Measurements from ENCODE around the gene CNIH3.
"Not testable (repeated sequence)": the region's sequence is repeated elsewhere in the genome, so short reads cannot be mapped to it uniquely, and the experiment has no call there.

Gene CNIH3

DNA sequence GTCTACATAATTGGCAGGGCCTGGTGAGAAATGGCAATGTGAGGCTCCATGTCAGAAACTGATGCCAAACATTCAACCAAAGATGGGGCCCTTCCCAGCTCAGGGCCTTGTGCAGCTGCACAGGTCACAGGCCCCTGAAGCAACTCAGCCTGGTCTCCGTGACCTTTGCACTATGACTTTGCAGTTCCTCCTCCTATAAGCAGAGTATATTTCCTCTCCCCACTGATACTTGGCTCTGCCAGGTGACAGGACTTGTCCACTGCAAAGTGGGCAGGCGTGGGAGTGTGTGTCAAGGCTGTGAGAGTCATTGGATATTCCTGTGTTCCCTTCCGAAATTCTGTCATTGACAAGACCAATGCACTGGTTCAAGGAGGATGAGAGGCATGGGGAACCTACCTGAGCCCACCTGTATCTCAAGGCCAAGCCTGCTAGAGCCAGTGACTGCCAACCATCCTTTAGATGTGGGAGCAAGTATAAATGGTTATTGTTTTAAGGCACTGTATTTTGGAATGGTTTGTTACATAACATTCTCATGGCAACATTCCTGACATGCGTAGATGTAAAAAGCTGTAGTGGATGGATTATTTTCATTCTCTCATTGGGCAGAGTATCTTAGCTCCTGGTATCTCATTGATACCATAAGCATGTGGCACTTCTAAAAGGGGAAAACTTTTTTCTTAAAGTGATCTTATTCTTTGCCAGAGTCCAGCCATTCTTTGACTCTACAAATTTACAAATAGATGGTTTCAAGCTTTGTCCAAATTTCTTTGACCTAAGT is 75.2 kb downstream of the CNIH3 start:
- DNase-seq: no peak

DNA sequence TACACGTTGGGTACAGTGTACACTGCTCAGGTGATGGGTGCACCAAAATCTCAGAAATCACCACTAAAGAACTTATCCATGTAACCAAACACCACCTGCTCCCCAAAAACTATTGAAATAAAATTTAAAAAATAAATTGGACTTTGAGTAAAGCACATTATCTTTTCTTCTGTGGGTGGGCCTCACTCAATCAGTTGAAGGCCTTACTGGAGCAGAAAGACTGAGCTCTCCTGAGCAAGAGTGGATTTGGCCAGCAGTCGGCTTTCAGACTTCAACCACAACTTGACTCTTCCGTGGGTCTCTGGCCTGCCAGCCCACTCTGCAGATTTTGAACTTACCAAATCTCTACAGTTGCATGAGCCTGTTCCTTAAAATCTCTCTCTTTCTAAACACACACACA is 78.9 kb downstream of the CNIH3 start:
- DNase-seq: no peak

DNA sequence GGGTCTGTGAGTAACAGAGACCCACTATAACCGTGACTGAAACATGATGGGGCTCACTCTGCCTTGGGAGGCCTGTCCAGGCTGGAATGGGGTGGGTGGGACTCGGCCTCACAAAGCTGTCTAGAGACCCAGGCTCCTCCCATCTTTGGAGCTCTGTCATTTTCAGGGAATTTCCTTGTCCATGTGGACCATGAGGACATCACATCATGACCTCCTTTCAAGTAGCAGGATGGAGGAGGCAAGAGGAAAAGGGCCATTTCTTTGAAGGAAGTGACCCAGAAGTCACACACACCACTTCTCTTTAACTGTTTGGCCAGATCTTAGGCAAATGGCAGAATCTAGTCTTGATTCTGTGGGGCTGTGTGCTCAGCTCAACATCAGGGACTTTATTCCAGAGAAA is 79.9 kb downstream of the CNIH3 start:
- no peak for DNase-seq

DNA sequence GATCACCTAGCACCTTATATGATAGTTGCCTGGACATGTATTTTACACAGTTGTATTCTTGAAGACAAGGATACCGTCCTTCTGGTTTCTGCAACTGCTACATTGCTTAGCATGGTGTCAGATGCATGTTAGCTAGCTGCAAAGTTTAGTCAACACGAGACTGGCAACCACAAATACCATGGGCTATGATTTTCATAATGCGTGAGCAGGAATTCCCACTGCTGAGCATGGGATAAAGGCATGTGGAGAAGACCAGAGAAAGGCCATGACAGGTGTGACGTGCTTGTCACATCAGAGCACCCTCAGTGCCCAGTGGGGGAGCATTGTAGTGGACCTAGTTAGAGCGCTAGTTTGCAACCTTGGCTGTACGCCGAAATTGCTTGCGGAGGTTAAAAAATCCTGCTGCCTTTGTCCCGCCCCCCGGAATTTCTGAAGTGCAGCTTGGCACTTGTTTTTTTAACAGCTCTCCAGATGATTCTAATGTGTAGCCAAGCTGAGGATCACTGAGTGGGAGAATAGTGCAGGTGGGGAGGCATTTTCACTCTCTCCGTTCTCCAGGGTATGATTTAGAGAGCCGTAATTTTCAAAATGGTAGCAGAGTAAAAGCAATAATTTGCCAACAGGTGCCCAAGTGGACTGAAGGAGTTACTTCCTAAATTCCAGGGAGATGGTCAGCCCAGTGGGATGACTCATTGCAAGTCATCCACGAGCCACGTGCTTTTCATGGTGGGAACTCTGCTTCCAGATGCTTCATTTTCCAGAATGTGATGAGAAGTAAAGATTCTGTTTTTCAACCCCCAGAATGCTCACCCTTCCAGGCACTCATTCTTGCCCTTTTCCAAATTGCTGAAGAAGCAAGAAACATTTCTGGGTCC is 81.0 kb downstream of the CNIH3 start:
- no peak for DNase-seq

DNA sequence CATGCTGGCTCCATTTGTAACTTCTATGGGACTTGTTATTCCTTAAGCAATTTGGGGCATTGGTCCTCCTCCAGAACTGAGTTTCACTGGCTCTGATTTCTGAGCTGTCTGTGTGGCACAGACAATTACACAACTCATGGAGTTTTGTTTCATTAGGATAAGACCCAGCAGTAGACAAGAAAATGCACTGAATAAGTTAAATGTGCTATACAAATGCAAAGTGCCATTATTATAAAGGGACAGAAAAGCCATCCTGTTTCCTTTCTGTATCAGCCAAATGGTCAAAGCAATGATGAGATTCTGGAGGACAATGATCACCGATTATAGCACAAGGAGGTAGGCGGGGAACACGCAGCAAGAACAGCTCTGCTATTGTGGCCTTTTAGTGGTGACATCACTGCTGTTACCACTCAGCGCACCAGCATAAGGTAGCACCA is 81.9 kb downstream of the CNIH3 start:
- DNase-seq: no peak

DNA sequence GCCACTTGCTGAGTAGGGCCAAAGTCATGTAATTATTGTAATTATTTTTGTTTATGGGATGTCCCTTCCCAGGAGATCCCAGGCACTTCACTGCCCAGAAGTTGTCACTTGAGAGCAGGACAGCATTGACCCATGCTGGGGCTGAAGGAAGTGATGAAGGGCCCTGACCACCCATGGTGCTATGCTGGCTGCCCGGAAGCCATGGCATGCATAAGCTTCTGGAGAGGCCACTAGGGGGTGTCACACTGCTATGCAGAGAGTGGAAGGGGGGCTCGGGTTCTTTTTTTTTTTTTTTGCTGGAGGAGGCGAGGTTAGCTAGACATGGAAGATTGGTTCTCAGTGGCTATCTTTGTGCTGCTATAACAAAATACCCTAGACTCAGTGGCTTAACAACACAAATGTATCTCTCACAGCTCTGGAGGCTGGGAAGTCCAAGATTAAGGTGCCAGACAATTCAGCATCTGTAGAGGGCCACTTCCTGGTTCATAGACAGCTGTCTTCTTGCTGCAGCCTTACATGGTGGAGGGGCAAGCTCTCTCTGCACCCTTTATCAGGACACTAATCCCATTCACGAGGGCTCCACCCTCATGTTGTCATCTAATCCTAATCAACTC is 84.9 kb downstream of the CNIH3 start:
- peak in 1 of 2 experiments; percentile 18 for DNase-seq

DNA sequence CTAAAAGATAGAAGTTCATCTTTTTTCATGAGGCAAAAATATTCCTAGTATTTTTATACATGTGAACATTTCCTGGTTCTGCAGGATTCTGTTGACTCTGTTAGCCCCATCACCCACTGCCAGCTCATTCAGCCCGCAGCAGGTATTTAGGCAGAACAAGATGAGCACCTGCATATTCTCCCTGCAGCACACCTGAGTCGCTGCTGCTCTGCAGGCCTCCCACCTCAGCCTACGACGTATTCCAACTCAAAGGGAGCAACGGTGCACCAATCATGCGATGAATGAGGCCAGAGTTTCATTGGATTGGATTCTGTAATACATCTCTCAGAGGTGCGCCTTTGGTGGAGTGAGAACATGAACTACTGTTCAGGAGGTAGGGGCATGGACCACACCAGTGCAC is 87.6 kb downstream of the CNIH3 start:
- no peak for DNase-seq

DNA sequence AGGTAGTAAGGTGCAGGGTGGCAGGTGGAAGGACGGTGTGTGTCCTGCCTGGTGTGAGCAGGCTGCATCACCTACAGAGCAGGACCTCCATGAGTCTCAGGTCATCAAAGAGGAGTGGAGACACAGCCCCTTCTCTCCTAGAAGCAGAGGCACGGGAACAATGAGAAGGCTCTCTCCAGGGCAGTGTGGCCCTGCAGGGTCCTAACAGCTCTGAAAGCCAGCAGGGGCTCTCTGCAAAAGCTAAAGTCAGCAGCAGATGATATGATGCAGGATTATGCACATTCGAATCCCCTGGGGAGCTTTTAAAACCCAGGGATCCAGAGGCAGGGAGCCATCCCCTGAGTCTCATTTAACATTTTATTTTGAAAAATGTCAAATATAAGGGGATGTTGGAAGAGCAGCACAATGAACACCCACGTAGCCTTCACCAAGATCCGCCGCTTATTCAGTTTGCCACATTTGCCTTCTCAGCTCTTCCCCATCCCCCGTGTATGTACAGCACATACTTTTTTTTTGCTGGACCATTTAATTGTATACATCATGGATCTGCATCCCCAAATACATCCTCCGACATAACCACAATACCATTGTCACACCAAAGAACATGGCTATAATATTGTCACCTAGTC is 88.1 kb downstream of the CNIH3 start:
- DNase-seq: peak; percentile 36 to 84

DNA sequence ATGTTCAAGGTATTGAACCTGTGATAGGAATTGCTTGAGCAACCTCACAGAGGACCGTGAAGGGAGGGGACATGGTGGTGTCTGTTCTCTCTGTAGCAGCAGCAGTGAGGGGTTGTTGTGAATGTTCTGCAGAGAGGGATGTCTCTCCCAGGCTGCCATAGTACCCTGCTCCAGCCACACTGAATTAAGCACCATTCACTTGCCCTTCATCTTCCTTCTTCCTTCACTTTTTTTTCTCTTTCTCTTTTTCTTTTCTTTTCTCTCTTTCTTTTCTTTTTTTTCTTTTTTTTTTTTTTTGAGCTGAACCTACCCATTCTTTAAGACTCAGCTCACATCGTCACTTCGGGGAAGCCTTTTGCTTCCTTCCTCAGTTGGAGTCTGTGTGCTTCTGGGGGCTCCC is 89.5 kb downstream of the CNIH3 start:
- DNase-seq: no peak

- no peak for DNase-seq
Observed at GRCh38 chr1:224707843-224708725, 92.0 kb downstream of the CNIH3 start.

DNA sequence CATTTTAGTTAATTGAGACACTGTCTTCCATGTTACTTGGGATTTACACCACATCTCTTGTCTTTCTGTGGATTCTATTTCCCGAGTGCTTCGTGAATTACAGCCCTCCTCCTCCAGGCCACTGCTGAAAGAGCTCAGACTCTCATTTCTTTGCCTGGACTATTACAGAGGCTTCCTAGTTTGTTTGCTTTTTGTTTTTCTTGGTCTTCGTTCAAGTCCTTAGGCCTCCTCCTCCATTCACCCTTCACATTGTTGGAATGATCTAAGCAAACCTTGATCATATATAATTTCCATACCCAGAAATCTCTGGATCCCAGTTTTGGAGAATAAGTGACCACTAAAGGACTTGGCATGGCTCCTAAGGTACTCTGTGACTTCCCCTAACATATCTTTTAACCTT is 94.1 kb downstream of the CNIH3 start:
- DNase-seq: no peak

DNA sequence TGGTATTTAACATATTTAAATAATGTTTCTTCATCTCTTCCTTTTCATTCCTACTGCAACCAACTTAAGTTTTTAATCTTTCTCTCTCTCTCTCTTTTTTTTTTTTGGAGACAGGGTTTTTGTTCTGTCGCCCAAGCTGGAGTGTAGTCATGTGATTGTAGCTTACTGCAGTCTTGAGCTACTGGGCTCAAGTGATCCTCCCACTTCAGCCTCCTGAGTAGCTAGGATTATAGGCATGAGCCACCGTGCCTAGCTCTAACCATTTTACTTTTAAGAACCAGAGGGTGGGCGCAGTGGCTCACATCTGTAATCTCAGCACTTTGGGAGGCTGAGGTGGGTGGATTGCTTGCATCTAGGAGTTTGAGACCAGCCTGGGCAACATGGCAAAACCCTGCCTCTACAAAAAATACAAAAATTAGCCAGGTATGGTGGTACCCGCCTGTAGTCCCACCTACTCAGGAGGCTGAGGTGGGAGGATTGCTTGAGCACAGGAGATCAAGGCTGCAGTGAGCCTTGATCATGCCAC is 95.2 kb downstream of the CNIH3 start:
- DNase-seq: not testable (repeated sequence)

GRCh38 chr1:224711876-224712275 is 95.8 kb downstream of the CNIH3 start:
- no peak for DNase-seq

GRCh38 chr1:224713228-224713627 is 97.1 kb downstream of the CNIH3 start:
- DNase-seq: no peak

- no peak for DNase-seq
Observed at GRCh38 chr1:224714553-224714952, 98.4 kb downstream of the CNIH3 start.

DNA sequence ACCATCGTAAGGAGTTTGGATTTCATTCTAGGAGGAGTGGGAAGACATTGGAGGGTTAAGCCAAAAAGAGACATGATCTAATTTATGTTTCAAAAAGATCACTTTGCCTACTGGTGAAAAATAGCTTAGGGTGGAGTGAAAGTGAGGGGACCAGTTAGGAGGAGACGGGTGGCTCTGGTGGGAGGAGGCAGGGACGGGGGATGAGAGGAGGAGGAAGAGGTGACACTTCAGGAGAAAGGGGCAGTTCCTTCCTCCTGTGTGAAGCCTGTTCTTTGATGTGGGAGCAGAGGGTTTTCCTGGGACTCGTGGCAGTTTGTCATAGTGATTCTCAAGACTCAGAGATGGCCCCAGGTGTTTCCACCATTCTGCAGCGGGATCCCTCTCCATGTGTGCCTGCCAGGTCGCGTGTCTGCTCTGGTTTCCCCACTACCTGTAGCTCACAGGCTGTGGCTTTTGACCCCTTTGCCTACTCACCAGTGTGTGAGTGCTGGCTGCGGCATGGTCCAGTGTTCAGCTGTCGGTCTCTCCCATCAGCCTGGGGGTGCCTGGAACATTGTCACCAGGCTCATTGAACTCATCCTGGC is 102.4 kb downstream of the CNIH3 start:
- DNase-seq: no peak

DNA sequence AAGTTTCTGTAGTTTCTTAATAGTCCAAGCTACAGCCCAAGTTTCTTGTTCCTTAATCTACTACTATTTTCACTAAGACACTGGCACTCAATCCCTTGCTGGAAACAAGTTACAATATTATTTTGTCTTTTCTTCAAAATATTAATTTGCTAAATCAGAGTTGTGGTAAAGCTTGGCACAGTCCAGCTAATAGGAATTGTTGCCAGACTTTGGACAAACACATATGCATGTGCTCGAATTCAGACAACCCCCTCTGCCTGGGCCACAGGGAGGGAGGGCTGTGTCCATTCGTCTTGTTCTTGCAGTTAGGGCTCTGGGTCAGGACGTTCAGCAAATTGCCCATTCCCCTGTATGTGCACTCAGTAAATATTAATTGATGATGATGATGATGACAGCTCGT is 103.6 kb downstream of the CNIH3 start:
- DNase-seq: no peak

DNA sequence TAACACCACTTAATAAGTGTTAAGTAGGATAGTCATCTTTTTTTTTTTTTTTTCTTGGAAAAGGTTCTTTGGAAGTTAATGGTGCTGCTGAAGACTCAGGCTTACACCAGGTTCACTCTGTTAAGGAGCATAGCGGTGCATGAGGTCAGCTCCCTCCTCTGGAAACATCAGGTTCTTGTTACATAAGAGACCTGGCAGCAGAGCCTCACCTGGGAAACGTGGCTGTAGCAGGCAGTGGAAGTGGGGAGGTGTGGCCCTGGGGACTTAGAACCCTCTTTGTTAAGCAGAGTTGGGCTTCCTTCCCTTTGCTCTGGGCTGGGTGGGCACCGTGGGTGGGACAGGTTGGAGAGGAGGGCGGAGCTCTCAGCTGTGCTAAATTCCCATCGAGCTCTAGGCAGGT is 104.1 kb downstream of the CNIH3 start:
- no peak for DNase-seq

DNA sequence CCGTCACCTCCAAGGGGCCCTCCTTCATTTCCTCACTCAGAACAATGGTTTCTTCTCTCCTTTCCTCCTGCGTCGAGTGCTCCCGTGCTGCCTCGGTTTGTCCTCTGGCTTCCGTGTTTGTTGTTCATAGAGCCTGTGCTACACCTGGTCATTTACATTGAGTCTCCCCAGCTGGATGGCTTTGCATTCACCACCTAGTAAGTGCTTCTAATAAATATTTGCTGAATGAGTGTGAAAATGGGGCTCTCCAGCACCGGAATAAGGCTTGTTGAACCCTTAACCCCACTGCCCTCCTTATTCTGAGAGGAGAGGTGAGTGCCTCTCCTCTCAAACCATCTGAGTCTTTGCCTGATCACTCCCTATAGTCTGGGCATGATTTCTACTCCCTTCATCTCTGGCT is 104.9 kb downstream of the CNIH3 start:
- DNase-seq: no peak

DNA sequence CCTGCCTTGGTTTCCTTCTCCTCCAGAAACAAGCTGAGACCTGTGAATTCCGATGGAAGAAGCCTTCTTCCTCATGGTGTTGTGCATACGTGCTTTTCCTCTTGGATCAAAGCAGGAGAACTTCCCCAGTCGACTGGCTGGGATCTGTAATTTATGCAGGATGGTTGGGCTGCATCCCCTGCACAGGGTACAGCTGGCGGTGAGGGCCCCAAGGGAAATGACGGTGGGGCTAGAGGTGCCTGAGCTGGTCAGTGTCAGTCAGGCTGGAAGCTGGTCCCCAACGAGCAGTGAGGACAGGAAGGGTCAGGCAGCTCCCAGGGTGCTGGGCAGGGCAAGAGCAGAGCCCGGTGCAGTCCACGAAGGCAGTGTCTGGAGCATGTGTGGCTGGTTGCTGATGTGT is 106.7 kb downstream of the CNIH3 start:
- DNase-seq: no peak

DNA sequence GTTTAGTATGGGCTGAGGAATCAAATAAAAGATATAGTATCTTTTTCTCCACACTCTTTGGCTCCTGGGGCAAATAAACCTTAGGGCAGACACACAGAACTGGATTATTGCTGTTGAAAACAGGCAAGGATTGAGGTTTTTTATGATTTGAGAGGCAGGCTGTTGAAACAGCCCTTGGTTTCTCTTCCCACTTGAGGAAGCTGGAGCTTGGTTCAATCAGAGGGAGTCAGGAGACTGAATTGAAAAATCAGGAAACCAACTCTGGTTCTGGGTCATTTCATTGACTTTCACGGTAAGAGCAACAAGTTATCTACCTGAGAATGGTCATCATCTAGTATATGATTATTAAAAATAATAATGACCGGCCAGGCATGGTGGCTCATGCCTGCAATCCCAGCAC is 108.4 kb downstream of the CNIH3 start:
- no peak for DNase-seq

All from NCI-H524 (cell line).